ENCODE measurements around the gene TNPO1.

DNA sequence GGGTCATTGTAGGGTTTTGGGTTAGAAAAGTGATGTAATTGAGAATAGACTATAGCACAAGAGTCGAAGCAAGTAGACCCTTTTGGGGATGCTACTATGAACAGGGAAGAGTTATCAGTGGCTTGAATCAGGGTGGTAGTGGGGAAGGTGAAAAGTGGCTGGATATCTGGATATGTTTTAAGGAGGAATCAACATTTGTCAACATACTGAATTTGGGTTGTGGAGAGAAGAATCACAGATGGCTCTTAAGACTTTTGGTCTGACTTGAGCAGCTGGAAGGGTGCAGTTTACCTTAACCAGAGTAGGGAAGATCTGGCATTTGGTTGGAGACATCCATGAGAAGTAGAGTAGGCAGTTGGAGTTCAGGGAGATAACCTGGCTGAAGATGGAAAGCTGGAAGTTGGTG is 100.9 kb downstream of the TNPO1 start:
- TF ChIP-seq CTCF (IDR thresholded peaks at IDR 0.05) (no peak), POLR2A (IDR thresholded peaks at IDR 0.05) (no peak)
